ENCODE results near the gene IL37.

Gene IL37

GRCh38 chr2:112910865-112911264 is at the start of gene IL37:
Gene IL37 (plus strand): TSS chr2:112911165. CDS start chr2:112913013, 1,848 bp downstream.
- ChIA-PET POLR2A (ENCODE audit: low non-redundant PET) (interaction anchor here (0.5 kb wide), 1 partner anchor 470 kb away, joined by 3 read pairs; no protein-coding TSS in a partner anchor), CTCF (no interaction called here)
- TF ChIP-seq CTCF (conservative IDR thresholded peaks at IDR 0.05; ENCODE audit: low read depth) = no peak
- no peak for DNase-seq (ENCODE audit: low spot score)
- H3K27ac ChIP-seq = no peak within 1 kb of the TSS

- no peak for TF ChIP-seq CTCF (conservative IDR thresholded peaks at IDR 0.05; ENCODE audit: low read depth)
- ChIA-PET CTCF (interaction anchor here (0.5 kb wide), 1 partner anchor 13 kb away, joined by 3 read pairs; no protein-coding TSS in a partner anchor), POLR2A (ENCODE audit: low non-redundant PET) (no interaction called here)
- no peak for DNase-seq (ENCODE audit: low spot score)
- no peak overlapping the region for H3K27ac ChIP-seq
These were observed 46.9 kb upstream of the IL37 start for GRCh38 chr2:112864072-112864471.

- DNase-seq (ENCODE audit: low spot score) = no peak
- CTCF ChIA-PET = no interaction called here
These were observed 44.7 kb upstream of the IL37 start for GRCh38 chr2:112866128-112866835.

GRCh38 chr2:112867701-112868631 is 43.0 kb upstream of the IL37 start:
- TF ChIP-seq CTCF (conservative IDR thresholded peaks at IDR 0.05; ENCODE audit: low read depth) = no peak
- DNase-seq (ENCODE audit: low spot score) = no peak
- ChIA-PET CTCF (interaction anchor here (0.6 to 1.2 kb wide), 3 partner anchors 18 to 130 kb away, joined by 3 to 8 read pairs (median 4); no protein-coding TSS in a partner anchor), POLR2A (ENCODE audit: low non-redundant PET) (no interaction called here)
- H3K27ac ChIP-seq = peak overlapping the region; percentile 93

More at GRCh38 chr2:112866128-112866835, 44.7 kb upstream of the IL37 start:
- H3K27ac ChIP-seq = no peak overlapping the region
- no peak for TF ChIP-seq CTCF (conservative IDR thresholded peaks at IDR 0.05; ENCODE audit: low read depth)
- POLR2A ChIA-PET (ENCODE audit: low non-redundant PET) = no interaction called here

- peak; percentile 79 for DNase-seq (ENCODE audit: low spot score)
- CTCF ChIA-PET = no interaction called here
- H3K27ac ChIP-seq = peak overlapping the region; percentile 93
- TF ChIP-seq CTCF (conservative IDR thresholded peaks at IDR 0.05; ENCODE audit: low read depth) = no peak
- POLR2A ChIA-PET (ENCODE audit: low non-redundant PET) = no interaction called here
These were observed 41.6 kb upstream of the IL37 start for GRCh38 chr2:112869258-112869842.

All from RWPE1 (cell line).